K562 (cell line): ENCODE results near the gene DNAH1.

ENCODE experiments used
- MEF2A ChIP-seq: IDR thresholded peaks from 2 replicates; pipeline ENCODE4 v1.6.1; 2011; ENCODE audit warnings: low read depth, mild to moderate bottlenecking, low read length, moderate library complexity; ENCODE audit not compliant: control insufficient read depth
- ZFPM2 ChIP-seq: fragments of 250-450 bp; sonication (Bioruptor Pico); IDR thresholded peaks from 2 replicates; pipeline ENCODE4 v1.5.1; 2022; ENCODE audit warnings: mild to moderate bottlenecking
- ZNF133 ChIP-seq: fragments of 250-450 bp; sonication (Bioruptor Pico); IDR thresholded peaks from 2 replicates; pipeline ENCODE4 v1.4.0; 2020; ENCODE audit warnings: mild to moderate bottlenecking

DNA sequence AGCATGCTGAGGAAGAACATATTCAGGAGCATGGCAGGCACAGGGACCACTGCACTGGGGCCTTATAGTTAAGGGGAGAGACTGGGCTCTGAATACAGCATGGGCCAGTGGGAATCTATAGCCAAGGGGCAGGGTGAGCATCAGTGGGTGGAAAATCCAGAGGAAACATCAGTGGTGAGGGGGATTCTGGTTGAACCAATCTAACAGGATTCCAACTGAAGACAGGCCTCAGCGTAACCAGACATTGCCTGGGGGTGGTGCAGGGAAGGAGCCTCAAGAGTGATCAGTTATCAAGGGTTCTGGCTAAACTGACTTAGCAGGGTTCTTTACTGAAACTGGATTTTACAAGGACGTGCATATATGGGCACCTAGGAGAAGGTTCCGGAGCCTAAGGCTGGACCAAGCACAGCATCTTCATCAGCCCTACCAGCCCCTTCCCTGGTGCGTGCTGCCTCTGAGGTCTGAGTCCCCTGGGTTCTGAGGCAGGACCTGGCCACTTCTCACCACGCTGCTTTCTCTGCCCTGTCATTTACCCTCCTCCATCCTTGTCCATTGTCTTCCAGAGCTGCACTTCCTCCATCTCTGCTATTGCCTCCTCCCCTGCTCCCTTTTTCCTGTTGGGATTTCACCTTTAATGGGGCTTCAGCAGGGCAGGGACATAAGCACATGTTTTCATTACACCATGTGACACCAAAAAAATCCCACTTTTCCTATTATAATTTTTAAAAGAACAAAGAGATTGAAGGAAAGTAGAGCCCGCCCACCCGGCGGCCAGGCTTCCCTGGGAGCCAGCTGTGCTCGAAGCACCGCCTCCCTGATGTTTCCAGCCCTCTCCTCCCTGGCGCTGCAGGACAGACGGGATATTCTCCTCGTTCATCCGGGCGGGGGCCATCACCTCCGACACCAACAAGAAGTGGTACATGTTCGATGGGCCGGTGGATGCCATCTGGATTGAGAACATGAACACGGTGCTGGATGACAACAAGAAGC is 52.1 kb downstream of the DNAH1 start:
- no peak for TF ChIP-seq ZFPM2 (CRISPR knock-in tag)
- no peak for TF ChIP-seq MEF2A
- no peak for TF ChIP-seq ZNF133
